HCT116 (cell line): ENCODE data around the gene SHC2. TPM values are rescaled to one million over a fixed set of nuclear protein-coding genes. Genes with fewer than 3 reads are reported as not detected.

Experiments used
- ATAC-seq: fragments of 200-7000 bp; cut with Tn5 transposase; 2 replicates; pipeline ENCODE4 v1.9.1; 2020; ENCODE audit warnings: mild to moderate bottlenecking, moderate library complexity
- BruUV-seq: library from RNA; stranded (reverse); fragments of 400-500 nt; replicated peaks from 2 replicates; lab custom pipeline; 2021; lab: Mats Ljungman, UMichigan
- CTCF ChIA-PET: fragments of 300-600 bp; sonication (Branson Sonifier 250); formaldehyde crosslinking; loops from one replicate; lab custom pipeline; 2021; ENCODE audit warnings: antibody characterized with exemption; lab: Charles Lee
- POLR2A ChIA-PET: fragments of 300-600, 350-600 bp; sonication (Branson Sonifier 250); formaldehyde crosslinking; loops from one replicate; lab custom pipeline; 2021; ENCODE audit warnings: antibody characterized with exemption; lab: Charles Lee
- RAD21 ChIA-PET, 2 experiments: fragments of 300-600 bp; sonication (Branson Sonifier 250); formaldehyde crosslinking; loops; one replicate each; lab custom pipeline; 2023; ENCODE audit warnings: low total read pairs in 2 of 2; ENCODE audit not compliant: uncharacterized antibody in 2 of 2, unreplicated experiment in 2 of 2, low non-redundant PET in 1 of 2; lab: Charles Lee
- DNase-seq: peaks from one replicate; pipeline ENCODE4 v3.0.0-alpha.2; 2010; ENCODE audit warnings: low read depth, low spot score
- H2AFZ ChIP-seq: fragments of 200-600 bp; shearing (Covaris generic), sonication (generic); 2 replicates; pipeline ENCODE4 v1.6.1; 2017; ENCODE audit warnings: low read depth, mixed run types, mixed read lengths, antibody characterized with exemption, low read length; ENCODE audit not compliant: poor library complexity, severe bottlenecking
- H3K27ac ChIP-seq: 2 replicates; pipeline ENCODE4 v1.5.1; 2012; ENCODE audit warnings: low read depth, low read length
- H3K27me3 ChIP-seq: fragments of 200-600 bp; sonication (generic); 2 replicates; pipeline ENCODE4 v1.6.1; 2016; ENCODE audit warnings: mixed run types, low read length, mixed read lengths; ENCODE audit not compliant: insufficient read depth
- H3K36me3 ChIP-seq, 2 experiments: fragments of 200-500 bp in 1 of 2; fragments of 200-600 bp in 1 of 2; sonication (Bioruptor generic) in 1 of 2; sonication (generic) in 1 of 2; 2 replicates each; pipeline versions ENCODE4 v1.5.1 to v1.6.1; 2014 to 2016; ENCODE audit warnings: low read length in 2 of 2, inconsistent platforms in 1 of 2, mixed read lengths in 1 of 2, mixed run types in 1 of 2; ENCODE audit not compliant: insufficient read depth in 2 of 2, control insufficient read depth in 1 of 2
- H3K4me1 ChIP-seq, 2 experiments: fragments of 200-600 bp in 1 of 2; sonication (generic) in 1 of 2; 2 replicates each; pipeline versions ENCODE4 v1.5.1 to v1.6.1; 2012 to 2017; ENCODE audit warnings: low read length in 2 of 2, inconsistent platforms in 1 of 2, mild to moderate bottlenecking in 1 of 2, mixed read lengths in 1 of 2, mixed run types in 1 of 2, moderate library complexity in 1 of 2; ENCODE audit not compliant: insufficient read depth in 2 of 2, control insufficient read depth in 1 of 2
- H3K4me2 ChIP-seq: fragments of 200-600 bp; sonication (generic); 2 replicates; pipeline ENCODE4 v1.6.1; 2017; ENCODE audit warnings: mixed run types, low read length, mixed read lengths
- H3K4me3 ChIP-seq, 2 experiments: fragments of 200-600 bp in 1 of 2; sonication (generic) in 1 of 2; replicated peaks in 1 of 2; 2 replicates each; pipeline ENCODE4 v1.5.1; 2011 to 2016; ENCODE audit warnings: low read length in 2 of 2, control low read depth in 1 of 2, low read depth in 1 of 2, mild to moderate bottlenecking in 1 of 2, mixed read lengths in 1 of 2, mixed run types in 1 of 2
- H3K79me2 ChIP-seq: fragments of 200-600 bp; sonication (generic); 2 replicates; pipeline ENCODE4 v1.6.1; 2017; ENCODE audit warnings: mild to moderate bottlenecking, mixed run types, low read length, moderate library complexity, mixed read lengths; ENCODE audit not compliant: insufficient read depth
- H3K9ac ChIP-seq: fragments of 200-600 bp; sonication (generic); 2 replicates; pipeline ENCODE4 v1.6.1; 2016; ENCODE audit warnings: low read length, mixed read lengths
- H3K9me2 ChIP-seq: fragments of 200-600 bp; sonication (generic), shearing (Covaris generic); 2 replicates; pipeline ENCODE4 v1.6.1; 2017; ENCODE audit warnings: mixed run types, mild to moderate bottlenecking, moderate library complexity; ENCODE audit not compliant: insufficient read depth
- H3K9me3 ChIP-seq, 2 experiments: fragments of 200-500 bp in 1 of 2; fragments of 200-600 bp in 1 of 2; sonication (Bioruptor generic) in 1 of 2; sonication (generic) in 1 of 2; 2 replicates each; pipeline ENCODE4 v1.6.1; 2014 to 2017; ENCODE audit warnings: low read length in 2 of 2, mixed read lengths in 2 of 2, inconsistent platforms in 1 of 2, low read depth in 1 of 2, mild to moderate bottlenecking in 1 of 2, mixed run types in 1 of 2, moderate library complexity in 1 of 2; ENCODE audit not compliant: control insufficient read depth in 1 of 2, insufficient read depth in 1 of 2
- H4K20me1 ChIP-seq: fragments of 200-600 bp; sonication (generic), shearing (Covaris generic); 2 replicates; pipeline ENCODE4 v1.6.1; 2017; ENCODE audit warnings: mixed run types, mild to moderate bottlenecking, moderate library complexity; ENCODE audit not compliant: insufficient read depth
- CBX3 ChIP-seq: IDR thresholded peaks from 2 replicates; pipeline ENCODE4 v1.6.1; 2012; ENCODE audit warnings: low read depth
- CEBPB ChIP-seq: IDR thresholded peaks from 2 replicates; pipeline ENCODE4 v1.6.1; 2012; ENCODE audit warnings: low read depth
- EGR1 ChIP-seq: IDR thresholded peaks from 2 replicates; pipeline ENCODE4 v1.6.1; 2012; ENCODE audit warnings: low read depth
- ELF1 ChIP-seq: IDR thresholded peaks from 2 replicates; pipeline ENCODE4 v1.6.1; 2012; ENCODE audit warnings: low read depth, borderline replicate concordance
- EZH2 ChIP-seq: fragments of 200-600 bp; sonication (generic); IDR thresholded peaks from 2 replicates; pipeline ENCODE4 v1.6.1; 2017; ENCODE audit warnings: antibody characterized with exemption, mixed run types
- EZH2phosphoT487 ChIP-seq: fragments of 200-600 bp; IDR thresholded peaks from 2 replicates; pipeline ENCODE4 v1.6.1; 2018; ENCODE audit warnings: antibody characterized with exemption, borderline replicate concordance
- JUND ChIP-seq: IDR thresholded peaks from 2 replicates; pipeline ENCODE4 v1.6.1; 2012
- POLR2AphosphoS5 ChIP-seq: IDR thresholded peaks from 2 replicates; pipeline ENCODE4 v1.6.1; 2011; ENCODE audit warnings: mild to moderate bottlenecking, low read depth, low read length, moderate library complexity
- RAD21 ChIP-seq: IDR thresholded peaks from 2 replicates; pipeline ENCODE4 v1.6.1; 2012; ENCODE audit warnings: low read depth, mild to moderate bottlenecking
- REST ChIP-seq: IDR thresholded peaks from 2 replicates; pipeline ENCODE4 v1.6.1; 2012; ENCODE audit warnings: low read depth
- SIN3A ChIP-seq: IDR thresholded peaks from 2 replicates; pipeline ENCODE4 v1.6.1; 2012; ENCODE audit warnings: low read depth
- SP1 ChIP-seq: IDR thresholded peaks from 2 replicates; pipeline ENCODE4 v1.6.1; 2012; ENCODE audit warnings: low read depth
- TCF7L2 ChIP-seq: IDR thresholded peaks from 2 replicates; pipeline ENCODE4 v1.7.0; 2011; ENCODE audit warnings: borderline replicate concordance, inconsistent platforms; ENCODE audit not compliant: insufficient read depth, insufficient read length; ENCODE audit errors: extremely low read depth
- YY1 ChIP-seq: IDR thresholded peaks from 2 replicates; pipeline ENCODE4 v1.6.1; 2011; ENCODE audit warnings: low read length, low read depth, moderate library complexity, mild to moderate bottlenecking; ENCODE audit not compliant: insufficient replicate concordance; ENCODE audit errors: extremely low read depth
- intact Hi-C: fragments of 100-400 bp; cut with micrococcal nuclease; formaldehyde crosslinking; loops from 2 replicates; pipeline ENCODE4 v1.10.0; 2022
- total RNA-seq: library from RNA; stranded (reverse); gene quantifications from one replicate; pipeline ENCODE4 v1.2.1, GENCODE V29; 2021; ENCODE audit not compliant: unreplicated experiment
- TF ChIP-seq, protein P1 (sequence below): IDR thresholded peaks from 2 replicates; pipeline ENCODE4 v1.6.1; 2012

The SHC2 gene
- total RNA-seq, 1 experiment from 2014 or later: 2.5 TPM

DNA sequence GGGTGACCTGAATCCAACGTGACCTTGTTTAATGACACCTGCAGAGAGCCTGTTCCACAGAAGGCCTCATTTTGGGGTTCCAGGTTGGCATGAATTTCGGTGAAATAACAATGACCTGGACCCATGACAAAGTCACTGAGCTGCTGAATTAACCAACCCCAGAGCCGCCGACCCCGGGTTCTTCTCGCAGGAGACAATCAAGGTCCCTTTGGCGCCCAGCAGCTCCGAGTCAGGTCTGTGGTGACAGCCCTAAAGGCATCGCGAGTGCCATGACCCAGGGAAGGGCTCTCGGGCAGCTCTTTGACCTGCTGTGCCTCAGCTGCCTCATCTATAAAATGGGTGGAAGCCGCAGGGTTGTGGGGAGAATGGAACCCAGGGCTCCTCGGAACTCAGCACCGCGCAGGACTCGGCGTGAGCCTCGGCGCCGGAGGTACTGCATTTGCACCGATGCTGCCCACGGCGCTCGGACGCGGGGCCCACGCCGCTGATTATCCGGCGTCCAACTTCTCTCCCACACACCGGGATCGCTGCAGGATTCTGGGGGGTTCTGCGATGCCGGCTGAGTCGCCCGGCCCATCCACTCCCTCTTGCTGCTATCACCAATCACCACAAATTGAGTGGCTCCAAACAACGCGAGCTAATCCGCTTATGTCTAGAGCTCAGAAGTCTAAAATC lies 5.7 kb downstream of the SHC2 start:
- BruUV-seq: no TSS peak
- Histone ChIP-seq H3K4me1 (peaks cover 2 to 8% of the 10 kb centered on the region in 2 experiments; a peak in 1 of 4 replicates), H3K9me2 (no peaks in the 10 kb centered on the region), H3K27me3 (no peaks in the 10 kb centered on the region), H3K4me3 (no peak overlapping the region), H3K36me3 (no peaks in the 10 kb centered on the region), H2AFZ (no peak overlapping the region), H4K20me1 (no peaks in the 10 kb centered on the region), H3K9me3 (peaks cover 0 to 8% of the 10 kb centered on the region in 2 experiments; a peak in 2 of 4 replicates), H3K27ac (no peak overlapping the region), H3K9ac (no peak overlapping the region), H3K79me2 (no peaks in the 10 kb centered on the region), H3K4me2 (no peak overlapping the region)
- TF ChIP-seq POLR2AphosphoS5 (no peak), JUND (no peak), CBX3 (no peak), ELF1 (no peak), YY1 (no peak), EZH2 (no peak)
- intact Hi-C loops: no loop called here
- DNase-seq (no peak), ATAC-seq (no peak)
- CTCF ChIA-PET: no interaction called here
- POLR2A ChIA-PET: no interaction called here
- RAD21 ChIA-PET: no interaction called here

DNA sequence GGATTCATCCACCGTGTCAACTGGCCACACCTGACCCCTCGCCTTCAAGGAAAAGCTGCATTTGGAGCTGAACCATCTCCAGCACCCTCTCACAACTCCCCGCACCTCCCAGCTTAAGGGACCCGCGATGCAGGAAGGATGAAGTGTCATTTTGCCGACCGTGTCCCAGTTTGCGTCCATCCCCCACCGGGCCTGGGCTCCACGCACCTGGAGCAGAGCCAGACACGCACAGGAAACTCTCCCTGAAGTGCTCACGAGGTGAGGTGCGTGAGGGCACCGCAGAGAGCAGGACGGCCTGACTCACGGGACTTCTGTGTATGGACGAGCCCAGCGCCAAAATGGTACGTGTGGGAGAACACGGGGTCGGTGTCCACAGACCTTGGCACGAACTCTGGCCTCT lies 7.2 kb downstream of the SHC2 start:
- H4K20me1 ChIP-seq: no peaks in the 10 kb centered on the region
- H3K4me3 ChIP-seq: no peak overlapping the region
- H3K9me2 ChIP-seq: no peaks in the 10 kb centered on the region
- no peak overlapping the region for H3K27ac ChIP-seq
- no peaks in the 10 kb centered on the region for H3K27me3 ChIP-seq
- ATAC-seq (no peak), DNase-seq (no peak)
- no peaks in the 10 kb centered on the region for H3K4me1 ChIP-seq
- no peak overlapping the region for H2AFZ ChIP-seq
- ChIA-PET RAD21 (no interaction called here), CTCF (no interaction called here), POLR2A (no interaction called here)
- H3K4me2 ChIP-seq: no peak overlapping the region
- intact Hi-C loops: no loop called here
- H3K9me3 ChIP-seq: peaks cover 0 to 8% of the 10 kb centered on the region in 2 experiments; a peak in 2 of 4 replicates
- no peaks in the 10 kb centered on the region for H3K36me3 ChIP-seq
- TF ChIP-seq SIN3A: no peak
- no peak for TF ChIP-seq POLR2AphosphoS5
- no peak for TF ChIP-seq TCF7L2
- no peak for TF ChIP-seq ELF1
- no peak for TF ChIP-seq SP1
- TF ChIP-seq REST: no peak
- TF ChIP-seq JUND: no peak
- no peak for TF ChIP-seq CEBPB
- TF ChIP-seq EZH2phosphoT487: no peak
- no peak for TF ChIP-seq YY1
- no peak for TF ChIP-seq EZH2
- no peak for TF ChIP-seq RAD21
- TF ChIP-seq, protein P1, sequence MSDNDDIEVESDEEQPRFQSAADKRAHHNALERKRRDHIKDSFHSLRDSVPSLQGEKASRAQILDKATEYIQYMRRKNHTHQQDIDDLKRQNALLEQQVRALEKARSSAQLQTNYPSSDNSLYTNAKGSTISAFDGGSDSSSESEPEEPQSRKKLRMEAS: no peak
- no peak for TF ChIP-seq CBX3
- no peak for TF ChIP-seq EGR1
- BruUV-seq: no TSS peak
- no peak overlapping the region for H3K9ac ChIP-seq
- H3K79me2 ChIP-seq: no peaks in the 10 kb centered on the region
